ENCODE data around the gene MTX2.

- TF ChIP-seq CTCF (IDR thresholded peaks at IDR 0.05) (no peak), POLR2AphosphoS5 (IDR thresholded peaks at IDR 0.05; ENCODE audit: insufficient read depth in 1 of 2, low read depth in 1 of 2) (no peak)
Measured at GRCh38 chr2:176297067-176297466, 27.8 kb downstream of the MTX2 start.

All from vagina (tissue), 2 donors.